BLaER1 treated with 17β-estradiol and CSF1 and Interleukin-3, amounts not matched to agents 10 nM and 100 nM (cell line): Measurements from ENCODE around the gene PDK3.
A peak's percentile ranks its signal among the peaks of the same experiment; 100 is the strongest.

ENCODE experiments used
- H3K27ac ChIP-seq, 11 experiments: shearing (Covaris generic); formaldehyde crosslinking; 2 replicates each; pipeline ENCODE4 v1.8.1; 2022
- H3K27me3 ChIP-seq, 11 experiments: shearing (Covaris generic); formaldehyde crosslinking; 2 replicates each; pipeline ENCODE4 v1.8.1; 2022
- H3K36me3 ChIP-seq, 11 experiments: shearing (Covaris generic); formaldehyde crosslinking; 2 replicates each; pipeline ENCODE4 v1.8.1; 2022
- H3K4me1 ChIP-seq, 10 experiments: shearing (Covaris generic); formaldehyde crosslinking; 2 replicates each; pipeline ENCODE4 v1.8.1; 2022
- H3K4me2 ChIP-seq, 11 experiments: shearing (Covaris generic); formaldehyde crosslinking; 2 replicates each; pipeline ENCODE4 v1.8.1; 2022
- H3K4me3 ChIP-seq, 10 experiments: shearing (Covaris generic); formaldehyde crosslinking; 2 replicates each; pipeline ENCODE4 v1.8.1; 2022
- H3K9ac ChIP-seq, 11 experiments: shearing (Covaris generic); formaldehyde crosslinking; 2 replicates each; pipeline ENCODE4 v1.8.1; 2022
- H3K9me3 ChIP-seq, 11 experiments: shearing (Covaris generic); formaldehyde crosslinking; replicated peaks in 1 of 11; 2 replicates each; pipeline ENCODE4 v1.8.1; 2022
- H4K20me1 ChIP-seq, 11 experiments: shearing (Covaris generic); formaldehyde crosslinking; 2 replicates each; pipeline ENCODE4 v1.8.1; 2022
- Cebpa-rat ChIP-seq, 11 experiments: shearing (Covaris generic); IDR thresholded peaks; 2 replicates each; pipeline ENCODE4 v1.8.1; 2022

The PDK3 gene

GRCh38 chrX:24428516-24428915, 36.6 kb upstream of the PDK3 start:
- Histone ChIP-seq H3K27ac (no peak overlapping the region), H3K36me3 (no peaks in the 10 kb centered on the region), H3K4me2 (peak overlapping the region in 9 of 11 experiments; percentile 14 to 70 (median 50); a peak in 15 of 22 replicates), H3K9ac (no peak overlapping the region), H3K4me3 (no peak overlapping the region), H3K27me3 (peaks cover 0 to 23% (median 0%) of the 10 kb centered on the region in 11 experiments; a peak in 3 of 22 replicates), H3K4me1 (peaks cover 5 to 28% (median 21%) of the 10 kb centered on the region in 10 experiments; a peak in 15 of 20 replicates), H4K20me1 (no peaks in the 10 kb centered on the region), H3K9me3 (peaks cover 0 to 5% (median 4%) of the 10 kb centered on the region in 11 experiments; a peak in 7 of 22 replicates)
- TF ChIP-seq Cebpa-rat (IDR thresholded peaks at IDR 0.05), result no peak

- H3K9ac ChIP-seq, result no peak overlapping the region
- H3K9me3 ChIP-seq, result no peaks in the 10 kb centered on the region; a peak in 1 of 22 replicates
- H3K27ac ChIP-seq, result no peak overlapping the region
- TF ChIP-seq Cebpa-rat (IDR thresholded peaks at IDR 0.05), result no peak
- H3K27me3 ChIP-seq, result peaks cover 0 to 7% (median 0%) of the 10 kb centered on the region in 11 experiments; a peak in 1 of 22 replicates
- no peaks in the 10 kb centered on the region for H4K20me1 ChIP-seq
- H3K4me2 ChIP-seq, result no peak overlapping the region
- H3K4me3 ChIP-seq, result no peak overlapping the region
- H3K4me1 ChIP-seq, result no peaks in the 10 kb centered on the region
- no peaks in the 10 kb centered on the region for H3K36me3 ChIP-seq
Measured at GRCh38 chrX:24435060-24435459, 30.0 kb upstream of the PDK3 start.

DNA sequence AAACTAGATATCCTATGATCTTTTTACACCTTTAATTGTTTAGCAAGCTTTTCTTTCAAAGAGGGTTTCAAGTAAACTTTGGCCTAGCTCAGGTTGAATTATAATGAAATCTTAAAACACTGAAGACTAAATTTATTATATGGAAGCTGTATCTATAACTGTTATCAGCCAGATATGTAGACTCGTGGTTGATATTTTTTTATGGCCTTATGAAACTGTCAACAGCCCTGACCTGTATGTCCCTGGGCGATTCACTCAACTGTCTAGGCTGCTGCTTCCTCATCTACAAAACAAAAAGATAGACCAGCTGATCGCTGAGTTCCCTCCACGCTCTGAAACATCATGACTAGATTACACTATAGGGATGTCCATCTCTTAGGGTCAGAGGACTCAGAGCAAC, 21.2 kb upstream of the PDK3 start:
- Histone ChIP-seq H3K9ac (no peak overlapping the region), H3K27me3 (peaks cover 0 to 12% (median 0%) of the 10 kb centered on the region in 11 experiments; a peak in 3 of 22 replicates), H3K4me3 (no peak overlapping the region), H3K27ac (no peak overlapping the region), H3K4me1 (no peaks in the 10 kb centered on the region), H3K4me2 (no peak overlapping the region), H4K20me1 (no peaks in the 10 kb centered on the region), H3K9me3 (peaks cover 0 to 25% (median 9%) of the 10 kb centered on the region in 11 experiments; a peak in 11 of 22 replicates), H3K36me3 (no peaks in the 10 kb centered on the region)
- no peak for TF ChIP-seq Cebpa-rat (IDR thresholded peaks at IDR 0.05)

DNA sequence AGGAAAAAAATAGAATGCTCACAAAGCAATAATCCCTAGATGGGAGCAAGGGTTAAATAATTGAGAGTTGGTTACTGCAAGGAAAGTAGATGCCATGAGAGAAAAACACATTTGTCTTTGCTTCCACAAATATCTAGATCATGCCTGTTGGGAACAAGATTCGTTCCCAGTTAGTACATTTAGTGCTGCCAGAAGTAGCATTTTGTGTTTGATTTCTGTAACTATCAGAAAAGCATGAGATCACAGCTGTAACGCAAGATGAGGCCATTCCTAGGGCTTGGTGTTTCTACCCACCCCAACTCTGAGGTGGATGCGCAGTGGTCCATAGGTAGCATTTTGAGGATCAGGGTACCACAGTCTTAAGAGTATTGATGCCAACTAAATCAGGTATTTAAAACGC, 20.4 kb upstream of the PDK3 start:
- TF ChIP-seq Cebpa-rat (IDR thresholded peaks at IDR 0.05), result no peak
- H3K4me2 ChIP-seq, result no peak overlapping the region
- no peaks in the 10 kb centered on the region for H3K36me3 ChIP-seq
- no peak overlapping the region for H3K27ac ChIP-seq
- H3K27me3 ChIP-seq, result peaks cover 0 to 12% (median 0%) of the 10 kb centered on the region in 11 experiments; a peak in 3 of 22 replicates
- no peak overlapping the region for H3K9ac ChIP-seq
- H3K4me3 ChIP-seq, result no peak overlapping the region
- no peaks in the 10 kb centered on the region for H4K20me1 ChIP-seq
- no peaks in the 10 kb centered on the region for H3K4me1 ChIP-seq
- peaks cover 0 to 25% (median 9%) of the 10 kb centered on the region in 11 experiments; a peak in 11 of 22 replicates for H3K9me3 ChIP-seq

DNA sequence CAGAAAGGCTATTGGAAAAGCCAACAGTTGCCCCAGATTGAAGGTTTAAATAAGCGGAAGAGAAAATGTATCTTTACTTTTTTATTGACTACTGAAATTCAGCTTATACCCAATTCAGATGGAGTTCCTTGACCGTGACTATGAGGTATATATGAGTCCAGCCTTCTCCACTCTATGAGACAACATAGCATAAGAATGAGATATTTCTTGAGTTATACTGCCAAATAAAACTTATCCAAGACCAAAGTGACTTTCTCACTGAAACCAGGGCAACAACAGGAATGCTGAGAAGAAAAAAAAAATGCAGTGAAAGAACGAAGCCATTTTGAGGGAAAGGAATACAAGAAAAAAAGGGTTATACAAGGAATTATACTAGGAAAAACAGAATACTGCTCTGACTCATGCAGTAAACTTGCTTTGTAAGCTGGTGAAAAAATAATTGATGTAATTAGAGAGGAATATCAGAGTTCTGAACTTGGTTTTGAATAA, 16.3 kb upstream of the PDK3 start:
- H3K4me1 ChIP-seq, result 0 out of 20 replicates have a peak, but pooled peaks cover 0 to 5% (median 0%) of the 10 kb centered on the region in 10 experiments
- peaks cover 10 to 41% (median 16%) of the 10 kb centered on the region in 11 experiments; a peak in 18 of 22 replicates for H3K9me3 ChIP-seq
- TF ChIP-seq Cebpa-rat (IDR thresholded peaks at IDR 0.05), result no peak
- no peak overlapping the region for H3K4me2 ChIP-seq
- no peak overlapping the region for H3K9ac ChIP-seq
- H3K4me3 ChIP-seq, result no peak overlapping the region
- H4K20me1 ChIP-seq, result no peaks in the 10 kb centered on the region
- H3K27me3 ChIP-seq, result peaks cover 0 to 12% (median 0%) of the 10 kb centered on the region in 11 experiments; a peak in 2 of 22 replicates
- no peaks in the 10 kb centered on the region for H3K36me3 ChIP-seq
- no peak overlapping the region for H3K27ac ChIP-seq

- Histone ChIP-seq H3K27ac (no peak overlapping the region), H3K4me2 (peak overlapping the region in 3 of 11 experiments; percentile 29 to 69 (median 64); a peak in 5 of 22 replicates)
Measured at GRCh38 chrX:24463077-24463476, 2.0 kb upstream of the PDK3 start.

DNA sequence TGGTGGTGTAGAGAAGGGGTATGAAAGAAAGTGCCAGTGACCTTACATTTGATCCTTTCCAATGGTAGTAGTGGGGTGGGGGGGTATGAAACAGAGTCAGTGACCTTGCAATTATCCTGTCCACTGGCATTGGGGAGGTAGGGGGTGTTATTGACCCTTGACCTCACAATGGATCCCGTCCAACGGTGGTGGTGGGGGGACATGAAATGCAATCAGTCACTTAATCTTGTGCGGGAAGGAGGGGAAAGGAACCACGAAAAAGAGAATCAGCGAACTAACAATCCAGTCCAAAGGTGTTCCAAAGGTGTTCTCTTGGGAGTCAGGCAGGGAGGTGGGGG, 619 bp upstream of the PDK3 start:
- peaks cover 15 to 47% (median 28%) of the 10 kb centered on the region in 10 experiments for H3K4me1 ChIP-seq
- H4K20me1 ChIP-seq, result peaks cover 0 to 5% (median 0%) of the 10 kb centered on the region in 11 experiments; a peak in 2 of 22 replicates
- H3K27me3 ChIP-seq, result peaks cover 0 to 13% (median 0%) of the 10 kb centered on the region in 11 experiments; a peak in 6 of 22 replicates
- peak overlapping the region; percentile 78 to 85 (median 83) for H3K9ac ChIP-seq
- peak overlapping the region; percentile 45 to 83 (median 76); a peak in 20 of 22 replicates for H3K27ac ChIP-seq
- no peak for TF ChIP-seq Cebpa-rat (IDR thresholded peaks at IDR 0.05)
- H3K4me2 ChIP-seq, result peak overlapping the region; percentile 47 to 81 (median 65)
- peaks cover 0 to 8% (median 6%) of the 10 kb centered on the region in 11 experiments; a peak in 6 of 22 replicates for H3K9me3 ChIP-seq
- peak overlapping the region; percentile 69 to 77 (median 74) for H3K4me3 ChIP-seq
- H3K36me3 ChIP-seq, result no peaks in the 10 kb centered on the region

More at GRCh38 chrX:24463077-24463476, 2.0 kb upstream of the PDK3 start:
- no peak for TF ChIP-seq Cebpa-rat (IDR thresholded peaks at IDR 0.05)
- peaks cover 0 to 5% (median 0%) of the 10 kb centered on the region in 11 experiments; a peak in 2 of 22 replicates for H4K20me1 ChIP-seq
- peaks cover 15 to 42% (median 21%) of the 10 kb centered on the region in 10 experiments for H3K4me1 ChIP-seq
- peaks cover 0 to 8% (median 6%) of the 10 kb centered on the region in 11 experiments; a peak in 6 of 22 replicates for H3K9me3 ChIP-seq
- H3K27me3 ChIP-seq, result peaks cover 0 to 9% (median 0%) of the 10 kb centered on the region in 11 experiments; a peak in 4 of 22 replicates
- H3K4me3 ChIP-seq, result no peak overlapping the region
- no peaks in the 10 kb centered on the region for H3K36me3 ChIP-seq
- H3K9ac ChIP-seq, result no peak overlapping the region

DNA sequence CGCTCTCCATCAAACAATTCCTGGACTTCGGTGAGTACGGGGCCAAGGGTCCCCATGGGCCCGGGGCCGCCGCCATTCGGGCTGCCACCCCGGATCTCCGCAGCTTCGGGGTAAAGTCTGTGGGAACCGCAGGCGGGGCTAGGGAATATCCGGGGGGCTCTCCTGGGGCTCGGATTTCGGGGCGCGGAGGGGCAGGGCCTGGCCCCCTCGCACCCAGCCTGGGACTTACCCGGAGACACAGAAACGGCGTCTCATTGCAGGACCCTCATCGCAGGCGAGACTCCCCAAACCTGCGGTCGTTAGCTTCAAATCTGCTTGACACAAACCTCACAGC, 413 bp downstream of the PDK3 start:
- Histone ChIP-seq H3K9me3 (peaks cover 0 to 8% (median 6%) of the 10 kb centered on the region in 11 experiments; a peak in 6 of 22 replicates), H3K36me3 (no peaks in the 10 kb centered on the region), H3K4me3 (peak overlapping the region; percentile 69 to 77 (median 74)), H3K9ac (peak overlapping the region; percentile 78 to 85 (median 83)), H4K20me1 (peaks cover 0 to 5% (median 0%) of the 10 kb centered on the region in 11 experiments; a peak in 2 of 22 replicates), H3K4me2 (peak overlapping the region; percentile 65 to 81 (median 74)), H3K27ac (peak overlapping the region; percentile 39 to 83 (median 76); a peak in 21 of 22 replicates), H3K4me1 (peaks cover 15 to 47% (median 28%) of the 10 kb centered on the region in 10 experiments), H3K27me3 (peaks cover 0 to 13% (median 0%) of the 10 kb centered on the region in 11 experiments; a peak in 6 of 22 replicates)
- no peak for TF ChIP-seq Cebpa-rat (IDR thresholded peaks at IDR 0.05)

DNA sequence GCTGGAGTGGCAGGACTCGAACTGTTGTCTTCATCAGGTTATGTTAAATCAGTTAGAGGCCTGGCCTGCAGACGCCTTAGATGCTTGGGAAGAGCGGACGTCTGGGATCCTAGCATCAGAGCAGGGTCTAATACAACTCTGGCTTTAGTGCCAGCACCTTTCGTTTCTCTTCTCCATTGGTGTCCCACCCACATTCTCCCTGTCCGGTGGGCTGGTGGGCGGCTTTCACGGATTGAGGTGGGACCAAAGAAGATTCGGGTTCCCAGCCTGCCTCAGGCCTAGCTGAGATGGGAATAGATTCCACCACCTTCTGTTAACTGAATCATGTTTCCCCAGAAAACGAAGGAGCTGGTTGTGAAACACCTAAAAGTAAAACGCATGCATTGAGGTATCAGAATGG, 939 bp downstream of the PDK3 start:
- peaks cover 0 to 5% (median 0%) of the 10 kb centered on the region in 11 experiments; a peak in 2 of 22 replicates for H4K20me1 ChIP-seq
- H3K4me2 ChIP-seq, result peak overlapping the region; percentile 65 to 81 (median 74)
- no peak for TF ChIP-seq Cebpa-rat (IDR thresholded peaks at IDR 0.05)
- peaks cover 15 to 47% (median 28%) of the 10 kb centered on the region in 10 experiments for H3K4me1 ChIP-seq
- H3K36me3 ChIP-seq, result no peaks in the 10 kb centered on the region
- H3K9me3 ChIP-seq, result peaks cover 0 to 8% (median 6%) of the 10 kb centered on the region in 11 experiments; a peak in 6 of 22 replicates
- H3K9ac ChIP-seq, result peak overlapping the region; percentile 78 to 85 (median 83); a peak in 19 of 22 replicates
- H3K27me3 ChIP-seq, result peaks cover 0 to 13% (median 0%) of the 10 kb centered on the region in 11 experiments; a peak in 6 of 22 replicates
- H3K27ac ChIP-seq, result peak overlapping the region in 6 of 11 experiments; percentile 72 to 79 (median 76); a peak in 3 of 22 replicates
- H3K4me3 ChIP-seq, result peak overlapping the region; percentile 69 to 77 (median 74)
